ENCODE results near the gene DENND1A. TPM values are rescaled to one million over a fixed set of nuclear protein-coding genes. Genes with fewer than 3 reads are reported as not detected.

The DENND1A gene
- total and polyA plus RNA-seq, 12 donors, result 7.3 to 36.7 (median 19.6) TPM

DNA sequence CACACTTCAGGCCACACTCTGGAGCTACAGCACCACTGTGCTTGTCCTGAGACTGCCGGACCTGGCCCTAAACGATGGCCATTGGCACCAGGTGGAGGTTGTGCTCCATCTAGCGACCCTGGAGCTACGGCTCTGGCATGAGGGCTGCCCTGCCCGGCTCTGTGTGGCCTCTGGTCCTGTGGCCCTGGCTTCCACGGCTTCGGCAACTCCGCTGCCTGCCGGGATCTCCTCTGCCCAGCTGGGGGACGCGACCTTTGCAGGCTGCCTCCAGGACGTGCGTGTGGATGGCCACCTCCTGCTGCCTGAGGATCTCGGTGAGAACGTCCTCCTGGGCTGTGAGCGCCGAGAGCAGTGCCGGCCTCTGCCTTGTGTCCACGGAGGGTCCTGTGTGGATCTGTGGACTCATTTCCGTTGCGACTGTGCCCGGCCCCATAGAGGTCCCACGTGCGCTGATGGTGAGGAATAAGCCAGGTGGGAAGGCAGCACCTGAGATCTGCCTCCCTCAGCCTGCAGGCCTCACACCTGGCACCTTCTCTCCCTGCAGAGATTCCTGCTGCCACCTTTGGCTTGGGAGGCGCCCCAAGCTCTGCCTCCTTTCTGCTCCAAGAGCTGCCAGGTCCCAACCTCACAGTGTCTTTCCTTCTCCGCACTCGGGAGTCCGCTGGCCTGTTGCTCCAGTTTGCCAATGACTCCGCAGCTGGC lies 559.2 kb downstream of the DENND1A start:
- 66 to 84% (median 79%) methylated on average over 5 to 29 of the region's 29 CpGs for WGBS, 4 donors
- Histone ChIP-seq H3K27me3 (peaks cover 71% of the 10 kb centered on the region), H3K4me1 (replicated peaks in 1 of 2) (peaks cover 0 to 6% of the 10 kb centered on the region in 2 donors), H3K36me3 (replicated peaks in 1 of 2) (no peaks in the 10 kb centered on the region), H3K4me3 (no peak overlapping the region), H3K9me3 (replicated peaks in 1 of 3) (no peaks in the 10 kb centered on the region), H3K27ac (no peak overlapping the region)
- intact Hi-C loops (cut with DNase I), result no loop called here
- no peak for DNase-seq
- TF ChIP-seq, protein P1, sequence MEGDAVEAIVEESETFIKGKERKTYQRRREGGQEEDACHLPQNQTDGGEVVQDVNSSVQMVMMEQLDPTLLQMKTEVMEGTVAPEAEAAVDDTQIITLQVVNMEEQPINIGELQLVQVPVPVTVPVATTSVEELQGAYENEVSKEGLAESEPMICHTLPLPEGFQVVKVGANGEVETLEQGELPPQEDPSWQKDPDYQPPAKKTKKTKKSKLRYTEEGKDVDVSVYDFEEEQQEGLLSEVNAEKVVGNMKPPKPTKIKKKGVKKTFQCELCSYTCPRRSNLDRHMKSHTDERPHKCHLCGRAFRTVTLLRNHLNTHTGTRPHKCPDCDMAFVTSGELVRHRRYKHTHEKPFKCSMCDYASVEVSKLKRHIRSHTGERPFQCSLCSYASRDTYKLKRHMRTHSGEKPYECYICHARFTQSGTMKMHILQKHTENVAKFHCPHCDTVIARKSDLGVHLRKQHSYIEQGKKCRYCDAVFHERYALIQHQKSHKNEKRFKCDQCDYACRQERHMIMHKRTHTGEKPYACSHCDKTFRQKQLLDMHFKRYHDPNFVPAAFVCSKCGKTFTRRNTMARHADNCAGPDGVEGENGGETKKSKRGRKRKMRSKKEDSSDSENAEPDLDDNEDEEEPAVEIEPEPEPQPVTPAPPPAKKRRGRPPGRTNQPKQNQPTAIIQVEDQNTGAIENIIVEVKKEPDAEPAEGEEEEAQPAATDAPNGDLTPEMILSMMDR (IDR thresholded peaks at IDR 0.05), result no peak
- no peak for TF ChIP-seq POLR2A (IDR thresholded peaks at IDR 0.05)

DNA sequence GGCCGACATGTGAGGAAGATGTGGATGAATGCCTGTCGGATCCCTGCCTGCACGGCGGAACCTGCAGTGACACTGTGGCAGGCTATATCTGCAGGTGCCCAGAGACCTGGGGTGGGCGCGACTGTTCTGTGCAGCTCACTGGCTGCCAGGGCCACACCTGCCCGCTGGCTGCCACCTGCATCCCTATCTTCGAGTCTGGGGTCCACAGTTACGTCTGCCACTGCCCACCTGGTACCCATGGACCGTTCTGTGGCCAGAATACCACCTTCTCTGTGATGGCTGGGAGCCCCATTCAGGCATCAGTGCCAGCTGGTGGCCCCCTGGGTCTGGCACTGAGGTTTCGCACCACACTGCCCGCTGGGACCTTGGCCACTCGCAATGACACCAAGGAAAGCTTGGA lies 559.8 kb downstream of the DENND1A start:
- TF ChIP-seq, protein P1 (IDR thresholded peaks at IDR 0.05), result no peak
- no peak for TF ChIP-seq POLR2A (IDR thresholded peaks at IDR 0.05)
- DNase-seq, result no peak
- Histone ChIP-seq H3K9me3 (replicated peaks in 1 of 3) (no peaks in the 10 kb centered on the region), H3K4me1 (replicated peaks in 1 of 2) (peaks cover 0 to 6% of the 10 kb centered on the region in 2 donors), H3K36me3 (replicated peaks in 1 of 2) (no peaks in the 10 kb centered on the region), H3K27me3 (peaks cover 67% of the 10 kb centered on the region), H3K4me3 (no peak overlapping the region), H3K27ac (no peak overlapping the region)
- intact Hi-C loops (cut with DNase I), result no loop called here
- 85 to 93% (median 88%) methylated on average over 8 to 13 of the region's 13 CpGs for WGBS, 4 donors

DNA sequence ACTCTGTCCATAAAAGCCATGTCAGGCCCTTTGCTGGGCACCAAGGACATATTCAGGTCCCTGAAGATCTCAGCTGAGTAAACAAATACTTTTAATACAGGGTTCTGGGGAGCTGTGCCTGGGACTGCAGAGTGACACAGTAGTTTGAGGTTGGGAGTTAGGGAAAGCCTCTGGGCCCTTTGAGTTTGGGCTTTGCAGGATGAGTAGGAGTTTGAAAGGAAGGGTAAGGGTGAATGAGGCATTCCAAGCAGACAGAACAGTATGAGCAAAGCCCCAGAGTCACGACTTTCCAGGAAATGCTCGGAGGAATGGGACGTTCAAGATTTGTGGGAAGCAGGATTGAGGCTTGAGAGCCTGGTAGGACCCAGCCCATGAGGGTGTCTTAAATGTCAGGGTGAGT lies 560.6 kb downstream of the DENND1A start:
- intact Hi-C loops (cut with DNase I), result no loop called here
- H3K4me3 ChIP-seq, result no peak overlapping the region
- H3K36me3 ChIP-seq (replicated peaks in 1 of 2), result no peaks in the 10 kb centered on the region
- peaks cover 0 to 6% of the 10 kb centered on the region in 2 donors for H3K4me1 ChIP-seq (replicated peaks in 1 of 2)
- H3K27me3 ChIP-seq, result peaks cover 63% of the 10 kb centered on the region
- 42 to 70% (median 60%) methylated on average over 3 of the region's 3 CpGs for WGBS, 4 donors
- TF ChIP-seq, protein P1 (IDR thresholded peaks at IDR 0.05), result no peak
- no peak for TF ChIP-seq POLR2A (IDR thresholded peaks at IDR 0.05)
- no peak for DNase-seq
- H3K27ac ChIP-seq, result no peak overlapping the region
- no peaks in the 10 kb centered on the region for H3K9me3 ChIP-seq (replicated peaks in 1 of 3)

- Histone ChIP-seq H3K27ac (no peak overlapping the region), H3K27me3 (peaks cover 56% of the 10 kb centered on the region), H3K9me3 (replicated peaks in 1 of 3) (no peaks in the 10 kb centered on the region), H3K4me3 (no peak overlapping the region), H3K4me1 (replicated peaks in 1 of 2) (peaks cover 0 to 3% of the 10 kb centered on the region in 2 donors), H3K36me3 (replicated peaks in 1 of 2) (no peaks in the 10 kb centered on the region)
- intact Hi-C loops (cut with DNase I), result no loop called here
- no peak for TF ChIP-seq POLR2A (IDR thresholded peaks at IDR 0.05)
- TF ChIP-seq, protein P1 (IDR thresholded peaks at IDR 0.05), result no peak
- WGBS, 4 donors, result 64 to 100% (median 79%) methylated on average over 2 to 6 of the region's 6 CpGs
- DNase-seq, result no peak
Measured at GRCh38 chr9:123368536-123369153, 561.3 kb downstream of the DENND1A start.

Data from adrenal gland (tissue), 12 donors.